Erythroblast (primary cell): Measurements from ENCODE around the gene SGSM1.

ENCODE experiments used
- GATA1 ChIP-seq: IDR thresholded peaks from 2 replicates; pipeline ENCODE4 v1.6.1; 2011; ENCODE audit warnings: low read depth, mild to moderate bottlenecking, control low read depth, low read length, moderate library complexity
- POLR2A ChIP-seq: IDR thresholded peaks from 2 replicates; pipeline ENCODE4 v1.6.1; 2011; ENCODE audit warnings: mild to moderate bottlenecking, low read length

DNA sequence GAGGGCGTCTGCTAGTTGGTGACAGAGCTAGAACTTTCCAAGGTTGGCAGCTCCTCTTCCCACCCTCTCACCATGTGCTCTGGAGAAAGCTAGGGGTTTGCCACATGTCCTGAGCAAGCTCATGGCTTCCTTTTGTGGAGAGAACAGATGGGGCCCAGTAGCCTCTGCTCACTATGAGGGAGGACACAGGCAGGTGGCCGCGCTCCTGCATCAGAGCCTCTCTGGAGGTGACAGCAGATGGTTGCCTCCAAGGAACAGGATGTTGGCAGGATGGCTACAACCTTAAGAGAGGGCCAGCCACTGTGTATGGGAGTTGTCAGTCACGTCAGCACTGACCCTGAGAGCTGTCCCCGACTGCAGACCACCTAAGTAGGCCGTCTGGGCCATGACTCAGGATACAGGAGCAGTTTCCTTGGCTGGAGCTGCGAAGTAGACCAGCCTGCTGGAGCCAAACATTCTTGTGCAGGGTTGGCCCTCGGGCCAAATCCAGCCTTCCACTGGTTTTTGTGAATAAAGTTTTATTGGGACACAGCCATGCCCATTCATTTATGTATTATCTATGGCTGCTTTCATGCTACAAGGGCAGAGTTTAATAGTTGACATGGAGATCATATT lies 28.0 kb downstream of the SGSM1 start:
- TF ChIP-seq POLR2A (no peak), GATA1 (no peak)
